PC-3 (cell line): ENCODE data around the gene ZNF689. TPM values are rescaled to one million over a fixed set of nuclear protein-coding genes. Genes with fewer than 3 reads are reported as not detected.

Experiments
- ATAC-seq: fragments of 200-7000 bp; cut with Tn5 transposase; 2 replicates; pipeline ENCODE4 v1.9.1; 2020; ENCODE audit warnings: mild to moderate bottlenecking, moderate library complexity
- BruUV-seq: library from RNA; stranded (reverse); fragments of 400-500 nt; replicated peaks from 2 replicates; lab custom pipeline; 2021; lab: Mats Ljungman, UMichigan
- CTCF ChIA-PET: fragments of 300-600 bp; sonication (Branson Sonifier 250); formaldehyde crosslinking; loops from one replicate; lab custom pipeline; 2022; ENCODE audit warnings: antibody characterized with exemption; lab: Charles Lee
- POLR2A ChIA-PET: fragments of 300-600 bp; sonication (Branson Sonifier 250); formaldehyde crosslinking; loops from one replicate; lab custom pipeline; 2022; ENCODE audit warnings: antibody characterized with exemption; ENCODE audit not compliant: unreplicated experiment; lab: Charles Lee
- DNase-seq: peaks from one replicate; pipeline ENCODE4 v3.0.0-alpha.2; 2015
- H2AFZ ChIP-seq: fragments of 300-600 bp; sonication (generic); 2 replicates; pipeline ENCODE4 v1.6.0; 2016; ENCODE audit warnings: antibody characterized with exemption, low read length
- H3F3A ChIP-seq: fragments of 300-600 bp; sonication (generic); one replicate; pipeline ENCODE4 v1.6.0; 2017; ENCODE audit warnings: antibody characterized with exemption, low read length, control low read depth, mild to moderate bottlenecking; ENCODE audit not compliant: unreplicated experiment
- H3K27ac ChIP-seq: fragments of 300-600 bp; sonication (generic); 2 replicates; pipeline ENCODE4 v1.5.1; 2016; ENCODE audit warnings: mild to moderate bottlenecking, low read length
- H3K27me3 ChIP-seq: fragments of 300-600 bp; sonication (generic); 2 replicates; pipeline ENCODE4 v1.6.1; 2016; ENCODE audit warnings: low read length, mixed read lengths
- H3K36me3 ChIP-seq: fragments of 300-600 bp; sonication (generic); 2 replicates; pipeline ENCODE4 v1.6.1; 2016; ENCODE audit warnings: low read depth, mixed run types, low read length, mixed read lengths
- H3K4me1 ChIP-seq: fragments of 300-600 bp; sonication (generic); 2 replicates; pipeline ENCODE4 v1.5.1; 2016; ENCODE audit warnings: low read length; ENCODE audit not compliant: insufficient read depth
- H3K4me2 ChIP-seq: fragments of 300-600 bp; sonication (generic); 2 replicates; pipeline ENCODE4 v1.6.0; 2016; ENCODE audit warnings: low read length
- H3K4me3 ChIP-seq: fragments of 300-600 bp; sonication (generic); 2 replicates; pipeline ENCODE4 v1.5.1; 2016; ENCODE audit warnings: mild to moderate bottlenecking, low read length, mixed read lengths
- H3K79me2 ChIP-seq: fragments of 300-600 bp; sonication (generic); 2 replicates; pipeline ENCODE4 v1.6.1; 2017; ENCODE audit warnings: low read length, mixed read lengths
- H3K9ac ChIP-seq: fragments of 300-600 bp; sonication (generic); 2 replicates; pipeline ENCODE4 v1.6.0; 2016; ENCODE audit warnings: mild to moderate bottlenecking, low read length
- H3K9me2 ChIP-seq: fragments of 300-600 bp; sonication (generic); replicated peaks from 2 replicates; pipeline ENCODE4 v1.6.1; 2016; ENCODE audit warnings: mixed run types, low read length, mixed read lengths
- H3K9me3 ChIP-seq: fragments of 300-600 bp; sonication (generic); 2 replicates; pipeline ENCODE4 v1.6.1; 2016; ENCODE audit warnings: low read length, mixed read lengths
- H4K20me1 ChIP-seq: fragments of 300-600 bp; sonication (generic); 2 replicates; pipeline ENCODE4 v1.6.1; 2016; ENCODE audit warnings: low read length, mixed read lengths
- EZH2 ChIP-seq: fragments of 300-600 bp; sonication (generic); IDR thresholded peaks from one replicate; pipeline ENCODE4 v1.6.1; 2017; ENCODE audit warnings: antibody characterized with exemption, mild to moderate bottlenecking, low read length; ENCODE audit not compliant: unreplicated experiment
- EZH2phosphoT487 ChIP-seq: fragments of 300-600 bp; sonication (generic); IDR thresholded peaks from 2 replicates; pipeline ENCODE4 v1.6.1; 2018; ENCODE audit warnings: mild to moderate bottlenecking, antibody characterized with exemption, low read length, borderline replicate concordance
- intact Hi-C: fragments of 100-400 bp; cut with micrococcal nuclease; formaldehyde crosslinking; loops from 2 replicates; pipeline ENCODE4 v1.9.0; 2023
- total RNA-seq: library from RNA; depleted of rRNA; stranded (reverse); fragments of >200 nt; gene quantifications from 2 replicates; pipeline ENCODE4 v1.2.3, GENCODE V29; 2014
- TF ChIP-seq, protein P1 (sequence below): fragments of 300-600 bp; sonication (generic); conservative IDR thresholded peaks from 2 replicates; pipeline ENCODE4 v1.5.1; 2017; ENCODE audit warnings: antibody characterized with exemption, low read depth, mild to moderate bottlenecking, low read length

ZNF689 gene
- total RNA-seq, 1 experiment from 2014 or later: 6.0 TPM

DNA sequence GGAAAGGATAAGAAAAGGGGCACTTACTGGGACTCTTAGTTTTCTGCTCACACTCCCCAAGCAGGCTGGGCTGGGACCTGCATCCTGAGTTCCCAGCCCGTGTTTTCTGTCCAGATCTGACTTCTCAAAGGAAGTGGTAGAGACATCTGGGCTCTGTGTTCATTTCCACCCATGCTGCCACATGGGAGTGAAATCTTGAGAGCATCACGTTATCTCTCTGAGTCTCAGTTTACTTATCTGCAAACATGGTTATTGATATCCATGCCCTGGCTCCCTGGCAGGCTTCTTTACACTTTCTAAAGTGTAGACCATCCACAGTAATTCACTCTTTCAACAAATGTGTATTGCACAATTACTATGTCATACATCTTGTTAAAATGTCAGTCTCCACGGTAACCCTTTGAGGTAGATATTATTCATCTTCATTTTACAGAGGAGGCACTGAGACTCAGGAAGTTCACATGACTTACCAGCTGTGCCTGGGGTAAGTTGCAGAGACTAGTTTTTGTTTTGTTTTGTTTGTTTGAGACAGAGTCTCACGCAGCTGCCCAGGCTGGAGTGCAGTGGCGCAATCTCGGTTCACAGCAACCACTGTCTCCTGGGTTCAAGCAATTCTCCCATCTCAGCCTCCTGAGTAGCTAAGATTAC lies 42.1 kb downstream of the ZNF689 start:
- Histone ChIP-seq H4K20me1 (no peaks in the 10 kb centered on the region), H3K9ac (peak overlapping the region; percentile 76), H2AFZ (no peak overlapping the region), H3K4me1 (peaks cover 34% of the 10 kb centered on the region), H3K4me3 (no peak overlapping the region), H3K79me2 (peaks cover 7% of the 10 kb centered on the region; the same call in 1 of the 2 replicates), H3K9me2 (no peaks in the 10 kb centered on the region), H3K36me3 (no peaks in the 10 kb centered on the region), H3K27ac (peak overlapping the region; percentile 96), H3F3A (no peaks in the 10 kb centered on the region), H3K4me2 (peak overlapping the region; percentile 60), H3K9me3 (no peaks in the 10 kb centered on the region), H3K27me3 (no peaks in the 10 kb centered on the region)
- ATAC-seq (peak; percentile 39), DNase-seq (peak; percentile 87)
- intact Hi-C loops: no loop called here
- TF ChIP-seq, protein P1, sequence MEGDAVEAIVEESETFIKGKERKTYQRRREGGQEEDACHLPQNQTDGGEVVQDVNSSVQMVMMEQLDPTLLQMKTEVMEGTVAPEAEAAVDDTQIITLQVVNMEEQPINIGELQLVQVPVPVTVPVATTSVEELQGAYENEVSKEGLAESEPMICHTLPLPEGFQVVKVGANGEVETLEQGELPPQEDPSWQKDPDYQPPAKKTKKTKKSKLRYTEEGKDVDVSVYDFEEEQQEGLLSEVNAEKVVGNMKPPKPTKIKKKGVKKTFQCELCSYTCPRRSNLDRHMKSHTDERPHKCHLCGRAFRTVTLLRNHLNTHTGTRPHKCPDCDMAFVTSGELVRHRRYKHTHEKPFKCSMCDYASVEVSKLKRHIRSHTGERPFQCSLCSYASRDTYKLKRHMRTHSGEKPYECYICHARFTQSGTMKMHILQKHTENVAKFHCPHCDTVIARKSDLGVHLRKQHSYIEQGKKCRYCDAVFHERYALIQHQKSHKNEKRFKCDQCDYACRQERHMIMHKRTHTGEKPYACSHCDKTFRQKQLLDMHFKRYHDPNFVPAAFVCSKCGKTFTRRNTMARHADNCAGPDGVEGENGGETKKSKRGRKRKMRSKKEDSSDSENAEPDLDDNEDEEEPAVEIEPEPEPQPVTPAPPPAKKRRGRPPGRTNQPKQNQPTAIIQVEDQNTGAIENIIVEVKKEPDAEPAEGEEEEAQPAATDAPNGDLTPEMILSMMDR: no peak
- TF ChIP-seq EZH2 (no peak), EZH2phosphoT487 (no peak)
- ChIA-PET POLR2A (interaction anchor here (1.0 kb wide), 1 partner anchor 10 kb away, joined by 5 read pairs; the partner anchor contains the start of gene ZNF764), CTCF (no interaction called here)
- no TSS peak for BruUV-seq

DNA sequence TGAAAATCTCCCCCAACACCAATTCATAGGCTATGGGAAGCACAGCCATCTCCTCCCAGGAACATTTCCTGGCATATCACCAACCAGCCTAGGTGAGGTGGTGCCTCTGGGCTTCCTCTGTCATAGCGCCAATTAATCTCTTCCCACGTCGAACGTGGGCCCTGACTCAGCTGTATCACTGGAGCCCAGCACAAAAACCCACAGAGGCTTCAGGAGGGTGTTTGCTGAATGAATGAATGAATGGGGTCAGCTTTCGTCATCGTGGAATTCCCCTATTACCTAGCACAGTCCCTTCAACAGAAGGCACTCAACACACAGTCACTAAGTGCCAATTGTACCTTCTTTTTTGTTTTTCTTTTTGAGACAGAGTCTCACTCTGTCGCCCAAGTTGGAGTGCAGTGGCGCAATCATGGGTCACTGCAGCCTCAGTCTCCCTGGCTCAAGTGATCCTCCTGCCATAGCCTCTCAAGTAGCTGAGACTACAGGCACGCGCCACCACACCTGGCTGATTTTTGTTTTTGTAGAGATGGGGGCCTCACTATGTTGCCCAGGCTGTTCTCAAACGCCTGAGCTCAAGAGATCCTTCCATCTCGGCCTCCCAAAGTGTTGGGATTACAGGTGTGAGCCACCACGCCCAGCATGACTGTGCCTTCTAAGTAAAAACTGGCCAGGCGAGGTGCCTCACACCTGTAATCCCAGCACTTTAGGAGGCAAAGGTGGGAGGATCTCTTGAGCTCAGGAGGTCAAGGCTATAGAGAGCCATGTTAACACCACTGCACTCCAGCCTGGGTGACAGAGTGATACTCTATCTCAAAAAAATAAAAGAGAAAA lies 42.8 kb downstream of the ZNF689 start:
- ChIA-PET POLR2A (interaction anchor here (1.0 kb wide), 1 partner anchor 9 kb away, joined by 5 read pairs; the partner anchor contains the start of gene ZNF764), CTCF (no interaction called here)
- peak overlapping the region; percentile 76 for H3K9ac ChIP-seq
- no peak overlapping the region for H3K4me3 ChIP-seq
- H3K79me2 ChIP-seq: peaks cover 2% of the 10 kb centered on the region; the same call in 1 of the 2 replicates
- H3K4me2 ChIP-seq: peak overlapping the region; percentile 43
- DNase-seq (peak; percentile 58), ATAC-seq (no peak)
- no peaks in the 10 kb centered on the region for H4K20me1 ChIP-seq
- peaks cover 34% of the 10 kb centered on the region for H3K4me1 ChIP-seq
- H2AFZ ChIP-seq: no peak overlapping the region
- H3K9me3 ChIP-seq: no peaks in the 10 kb centered on the region
- TF ChIP-seq EZH2 (no peak), EZH2phosphoT487 (no peak)
- TF ChIP-seq, protein P1: no peak
- intact Hi-C loops: no loop called here
- no peaks in the 10 kb centered on the region for H3K27me3 ChIP-seq
- H3K36me3 ChIP-seq: no peaks in the 10 kb centered on the region
- no peaks in the 10 kb centered on the region for H3F3A ChIP-seq
- no TSS peak for BruUV-seq
- H3K27ac ChIP-seq: peak overlapping the region; percentile 96
- H3K9me2 ChIP-seq: no peaks in the 10 kb centered on the region
